Limb (tissue), 2 donors: ENCODE data around the gene ZNF417.
"Not testable (repeated sequence)": the region's sequence is repeated elsewhere in the genome, so short reads cannot be mapped to it uniquely, and the experiment has no call there.

Source experiments
- DNase-seq, 2 donors: peaks; one replicate each; pipeline ENCODE4 v3.0.0-alpha.2; 2016; ENCODE audit errors: extremely low spot score in 2 of 2

Gene ZNF417

DNA sequence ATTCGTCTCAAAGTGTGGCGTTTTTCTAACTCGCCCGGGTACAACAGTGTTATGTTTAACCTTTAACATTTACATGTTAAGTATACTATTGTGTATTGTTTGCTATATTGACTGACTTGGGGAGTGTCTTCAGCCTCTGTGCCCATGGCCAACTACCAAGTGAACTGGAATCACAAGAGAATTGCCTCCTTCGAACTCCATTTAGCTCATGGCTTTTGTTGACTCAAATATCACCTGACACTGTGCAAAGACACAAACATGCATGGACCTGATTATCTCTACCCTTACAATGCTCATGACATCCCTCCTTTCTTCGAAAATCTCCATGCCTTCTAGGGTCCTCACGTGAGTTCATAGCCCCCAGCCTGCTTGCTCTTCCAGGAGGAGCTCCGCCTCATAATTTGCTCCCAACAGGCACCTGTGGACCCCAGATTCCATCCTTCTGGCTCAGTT is 28.3 kb downstream of the ZNF417 start:
- DNase-seq: no peak

DNA sequence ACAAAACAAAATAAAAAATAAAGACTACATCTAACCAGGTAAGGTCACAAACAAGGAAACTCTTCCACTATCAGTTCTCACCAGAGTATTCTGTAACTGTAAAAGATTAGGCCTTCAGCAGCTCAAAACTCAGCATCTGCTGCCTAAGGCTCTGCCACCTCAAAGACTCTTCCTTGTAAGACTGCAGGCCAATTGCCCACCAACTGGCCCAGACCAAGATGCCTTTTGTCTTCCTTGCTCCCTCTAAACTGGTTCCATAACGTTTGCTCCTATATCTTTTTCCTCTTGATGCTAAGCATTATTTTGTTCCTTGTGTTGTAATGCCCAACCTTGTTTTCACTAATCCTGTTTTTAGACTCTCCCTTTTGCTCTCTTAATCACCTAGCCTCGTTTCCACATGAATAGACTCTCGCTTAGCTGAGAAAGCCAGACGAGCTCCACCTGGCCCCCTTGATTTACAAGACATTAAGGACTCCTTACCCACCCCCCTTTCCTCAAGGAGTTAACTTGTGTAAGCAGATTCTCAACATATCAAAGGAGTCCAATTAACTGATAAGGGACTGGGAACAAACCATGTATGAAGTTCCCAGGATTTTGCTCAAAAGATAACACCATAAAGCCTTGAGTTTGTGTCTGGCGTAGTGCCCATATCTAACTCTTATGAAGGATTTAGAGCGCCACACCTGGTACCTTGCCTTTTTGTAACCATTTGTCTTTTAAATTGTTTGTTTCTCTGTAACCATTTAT is 29.0 kb downstream of the ZNF417 start:
- peak in 1 of 2 donors; percentile 24 for DNase-seq

DNA sequence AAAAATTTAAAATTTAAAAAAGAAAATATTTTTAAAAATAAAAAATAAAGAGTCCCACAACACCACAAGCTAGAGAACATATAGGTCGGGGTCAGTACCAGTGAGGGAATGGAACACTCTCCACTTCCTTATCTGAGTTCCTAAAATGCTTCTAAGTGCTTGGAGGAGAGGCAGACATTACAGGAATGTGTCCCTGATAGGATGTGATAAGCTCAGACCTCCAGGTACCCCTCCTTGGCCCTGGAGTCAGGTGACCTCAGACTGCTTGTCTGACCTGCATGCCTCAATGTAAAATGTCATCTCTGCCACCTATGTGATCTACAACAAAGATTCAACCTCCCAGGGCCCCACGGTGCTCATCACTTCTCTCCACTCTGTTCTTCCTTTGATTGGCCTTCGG is 30.3 kb downstream of the ZNF417 start:
- DNase-seq: no peak

DNA sequence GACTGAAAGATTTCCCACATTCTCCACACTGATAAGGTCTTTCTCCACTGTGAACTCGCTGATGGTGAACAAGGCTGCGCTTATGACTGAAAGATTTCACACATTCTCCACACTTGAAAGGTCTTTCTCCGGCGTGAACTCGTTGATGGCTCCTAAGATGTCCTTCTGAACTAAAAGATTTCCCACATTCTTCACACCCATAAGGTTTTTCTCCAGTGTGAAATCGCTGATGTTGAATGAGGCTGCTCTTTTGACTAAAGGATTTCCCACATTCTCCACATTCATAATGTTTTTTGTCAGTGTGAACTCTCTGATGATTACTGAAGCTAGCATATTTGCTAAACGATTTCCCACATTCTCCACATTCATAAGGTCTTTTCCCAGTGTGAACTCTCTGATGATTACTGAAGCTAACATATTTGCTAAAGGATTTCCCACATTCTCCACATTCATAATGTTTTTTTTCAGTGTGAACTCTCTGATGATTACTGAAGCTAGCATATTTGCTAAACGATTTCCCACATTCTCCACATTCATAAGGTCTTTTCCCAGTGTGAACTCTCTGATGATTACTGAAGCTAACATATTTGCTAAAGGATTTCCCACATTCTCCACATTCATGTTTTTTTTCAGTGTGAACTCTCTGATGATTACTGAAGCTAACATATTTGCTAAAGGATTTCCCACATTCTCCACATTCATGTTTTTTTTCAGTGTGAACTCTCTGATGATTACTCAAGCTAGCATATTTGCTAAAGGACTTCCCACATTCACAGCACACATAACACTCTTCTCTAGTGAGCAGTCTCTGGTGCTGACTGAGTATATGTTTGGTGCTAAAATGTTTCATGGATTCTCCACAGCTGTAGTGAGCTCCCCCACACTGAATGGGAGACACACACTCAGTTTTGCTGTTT is 42.3 kb downstream of the ZNF417 start:
- DNase-seq: not testable (repeated sequence)

DNA sequence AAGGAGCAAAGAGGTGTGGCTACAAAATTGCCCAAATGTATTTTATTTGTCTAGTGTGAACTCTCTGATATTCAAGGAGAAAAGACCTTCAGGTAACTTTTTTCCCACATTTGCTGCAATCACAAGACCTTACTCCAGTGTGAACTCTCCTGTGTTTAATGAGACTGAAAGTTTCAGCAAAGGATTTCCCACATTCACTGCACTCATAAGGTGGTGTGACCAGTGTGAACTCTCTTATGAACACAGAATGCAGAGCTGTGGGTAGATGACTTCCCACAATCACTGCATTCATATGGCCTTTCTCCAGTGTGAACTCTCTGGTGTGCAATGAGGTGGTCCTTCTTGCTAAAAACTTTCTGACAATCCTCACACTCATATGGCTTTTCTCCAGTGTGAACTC is 43.9 kb downstream of the ZNF417 start:
- DNase-seq: no peak

DNA sequence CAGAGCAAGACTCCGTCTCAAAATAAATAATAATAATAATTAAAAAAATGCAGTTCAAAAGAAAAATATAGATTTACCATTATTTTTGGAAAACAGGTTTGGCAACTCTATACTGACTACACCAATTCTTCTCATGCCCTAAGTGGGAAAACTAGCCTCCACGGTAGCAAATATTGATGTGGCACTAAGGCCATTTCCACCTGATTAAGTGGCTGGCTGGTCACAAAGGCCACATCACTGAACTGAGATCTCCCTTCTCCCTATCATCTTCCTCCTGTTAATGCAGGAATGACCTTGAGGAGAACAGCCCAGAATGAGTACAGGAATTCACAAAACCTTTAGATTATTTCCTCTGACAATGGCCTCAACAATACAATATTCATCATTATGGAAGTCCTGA is 46.2 kb downstream of the ZNF417 start:
- DNase-seq: no peak

DNA sequence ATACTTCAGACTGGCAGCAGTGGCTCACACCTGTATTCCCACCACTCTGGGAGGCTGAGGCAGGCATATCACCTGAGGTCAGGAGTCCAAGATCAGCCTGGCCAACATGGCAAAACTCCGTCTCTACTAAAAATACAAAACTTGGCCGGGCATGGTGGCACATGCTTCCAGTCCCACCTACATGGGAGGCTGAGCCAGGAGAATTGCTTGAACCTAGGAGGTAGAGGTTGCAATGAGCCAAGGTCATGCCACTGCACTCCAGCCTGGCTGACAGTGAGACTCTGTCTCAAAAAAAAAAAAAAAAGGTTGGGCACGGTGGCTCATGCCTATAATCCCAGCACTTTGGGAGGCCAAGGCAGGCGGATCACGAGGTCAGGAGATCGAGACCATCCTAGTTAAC is 46.7 kb downstream of the ZNF417 start:
- DNase-seq: not testable (repeated sequence)

DNA sequence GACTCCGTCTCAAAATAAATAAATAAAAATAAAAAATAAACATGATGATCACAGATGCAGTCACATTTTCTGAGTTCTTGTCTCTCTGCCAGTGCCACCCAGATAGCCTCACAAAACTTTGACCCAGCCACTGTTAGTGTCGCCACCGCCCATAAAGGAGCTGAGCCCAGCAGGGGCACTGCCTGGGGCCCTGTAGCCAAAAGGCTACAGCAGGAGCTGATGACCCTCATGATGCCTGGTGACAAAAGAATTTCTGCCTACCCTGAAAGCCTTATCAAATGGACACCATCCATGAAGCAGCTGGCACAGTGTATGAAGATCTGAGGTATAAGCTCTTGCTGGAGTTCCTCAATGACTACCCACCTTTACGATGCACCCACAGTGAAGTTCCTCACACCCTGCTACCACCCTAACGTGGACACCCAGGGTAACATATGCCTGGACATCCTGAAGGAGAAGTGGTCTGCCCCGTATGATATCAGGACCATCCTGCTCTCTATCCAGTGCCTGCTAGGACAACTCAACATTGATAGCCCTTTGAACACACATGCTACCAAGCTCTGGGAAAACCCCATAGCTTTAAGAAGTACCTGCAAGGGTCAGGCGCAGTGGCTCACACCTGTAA is 48.4 kb downstream of the ZNF417 start:
- no peak for DNase-seq
